ENCODE data around the gene MYLK4. TPM values are rescaled to one million over a fixed set of nuclear protein-coding genes. Genes with fewer than 3 reads are reported as not detected.

MYLK4 gene
- total RNA-seq, 1 experiment from 2014 or later, result 1.6 TPM

GRCh38 chr6:2746557-2747061 is 4.1 kb downstream of the MYLK4 start:
- no peaks in the 10 kb centered on the region for H3K9me3 ChIP-seq (ENCODE audit: insufficient read depth, low read depth)
- H3K36me3 ChIP-seq (ENCODE audit: low read depth), result no peaks in the 10 kb centered on the region
- H3F3A ChIP-seq (ENCODE audit: insufficient read depth, low read depth), result no peaks in the 10 kb centered on the region
- no peak for DNase-seq
- H3K4me1 ChIP-seq (replicated peaks; ENCODE audit: insufficient read depth), result no peaks in the 10 kb centered on the region
- no peak overlapping the region for H3K4me3 ChIP-seq
- H3K27me3 ChIP-seq (ENCODE audit: insufficient read depth, low read depth), result no peaks in the 10 kb centered on the region
- no peak overlapping the region for H3K27ac ChIP-seq
- H3K79me2 ChIP-seq (ENCODE audit: low read depth), result no peaks in the 10 kb centered on the region
- CTCF ChIA-PET, result interaction anchor here (0.6 to 0.7 kb wide), 3 partner anchors 107 to 637 kb away, joined by 3 to 5 read pairs (median 3); no protein-coding TSS in a partner anchor
- no peak overlapping the region for H3K4me2 ChIP-seq
- no peaks in the 10 kb centered on the region for H3K9me2 ChIP-seq (ENCODE audit: insufficient read depth)
- no peaks in the 10 kb centered on the region for H4K20me1 ChIP-seq (ENCODE audit: insufficient read depth)
- H2AFZ ChIP-seq, result no peak overlapping the region
- BruUV-seq (replicated peaks), result no TSS peak
- POLR2A ChIA-PET (ENCODE audit: unreplicated experiment), result no interaction called here
- TF ChIP-seq, protein P1, sequence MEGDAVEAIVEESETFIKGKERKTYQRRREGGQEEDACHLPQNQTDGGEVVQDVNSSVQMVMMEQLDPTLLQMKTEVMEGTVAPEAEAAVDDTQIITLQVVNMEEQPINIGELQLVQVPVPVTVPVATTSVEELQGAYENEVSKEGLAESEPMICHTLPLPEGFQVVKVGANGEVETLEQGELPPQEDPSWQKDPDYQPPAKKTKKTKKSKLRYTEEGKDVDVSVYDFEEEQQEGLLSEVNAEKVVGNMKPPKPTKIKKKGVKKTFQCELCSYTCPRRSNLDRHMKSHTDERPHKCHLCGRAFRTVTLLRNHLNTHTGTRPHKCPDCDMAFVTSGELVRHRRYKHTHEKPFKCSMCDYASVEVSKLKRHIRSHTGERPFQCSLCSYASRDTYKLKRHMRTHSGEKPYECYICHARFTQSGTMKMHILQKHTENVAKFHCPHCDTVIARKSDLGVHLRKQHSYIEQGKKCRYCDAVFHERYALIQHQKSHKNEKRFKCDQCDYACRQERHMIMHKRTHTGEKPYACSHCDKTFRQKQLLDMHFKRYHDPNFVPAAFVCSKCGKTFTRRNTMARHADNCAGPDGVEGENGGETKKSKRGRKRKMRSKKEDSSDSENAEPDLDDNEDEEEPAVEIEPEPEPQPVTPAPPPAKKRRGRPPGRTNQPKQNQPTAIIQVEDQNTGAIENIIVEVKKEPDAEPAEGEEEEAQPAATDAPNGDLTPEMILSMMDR (conservative IDR thresholded peaks at IDR 0.05), result no peak
- no peak for TF ChIP-seq EZH2 (IDR thresholded peaks at IDR 0.05; ENCODE audit: low read depth)
- intact Hi-C loops (cut with micrococcal nuclease; ENCODE audit: unreplicated experiment), result no loop called here

DNA sequence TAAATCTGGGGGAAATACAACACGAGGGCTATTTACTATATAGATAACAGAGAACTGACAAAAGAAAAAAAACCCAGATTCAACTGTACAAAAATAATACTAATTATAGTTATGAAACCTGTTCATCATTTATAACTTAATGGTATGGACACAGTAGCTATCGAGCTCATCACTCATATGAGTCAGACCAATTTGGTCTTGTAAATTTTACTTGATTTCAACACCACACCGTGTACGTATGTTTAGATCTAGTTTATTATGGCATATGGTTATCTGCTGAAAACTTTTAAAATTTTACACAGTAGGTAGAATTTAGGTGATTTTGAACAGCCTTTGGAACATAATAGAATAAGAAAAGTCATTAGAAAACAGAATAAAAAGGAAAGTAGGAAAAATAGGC is 5.5 kb downstream of the MYLK4 start:
- intact Hi-C loops (cut with micrococcal nuclease; ENCODE audit: unreplicated experiment), result no loop called here
- H3K9me2 ChIP-seq (ENCODE audit: insufficient read depth), result no peaks in the 10 kb centered on the region
- no peak overlapping the region for H3K4me2 ChIP-seq
- ChIA-PET POLR2A (ENCODE audit: unreplicated experiment) (no interaction called here), CTCF (interaction anchor here (0.7 kb wide), 1 partner anchor 130 kb away, joined by 7 read pairs; no protein-coding TSS in a partner anchor)
- no peak for DNase-seq
- no TSS peak for BruUV-seq (replicated peaks)
- no peak overlapping the region for H2AFZ ChIP-seq
- H3K27ac ChIP-seq, result no peak overlapping the region
- no peaks in the 10 kb centered on the region for H3K27me3 ChIP-seq (ENCODE audit: insufficient read depth, low read depth)
- no peaks in the 10 kb centered on the region for H3K9me3 ChIP-seq (ENCODE audit: insufficient read depth, low read depth)
- H3K36me3 ChIP-seq (ENCODE audit: low read depth), result no peaks in the 10 kb centered on the region
- no peak for TF ChIP-seq EZH2 (IDR thresholded peaks at IDR 0.05; ENCODE audit: low read depth)
- TF ChIP-seq, protein P1 (conservative IDR thresholded peaks at IDR 0.05), result no peak
- no peak overlapping the region for H3K4me3 ChIP-seq
- no peaks in the 10 kb centered on the region for H3K4me1 ChIP-seq (replicated peaks; ENCODE audit: insufficient read depth)
- H4K20me1 ChIP-seq (ENCODE audit: insufficient read depth), result no peaks in the 10 kb centered on the region
- H3F3A ChIP-seq (ENCODE audit: insufficient read depth, low read depth), result no peaks in the 10 kb centered on the region
- H3K79me2 ChIP-seq (ENCODE audit: low read depth), result no peaks in the 10 kb centered on the region

- no peaks in the 10 kb centered on the region for H3K36me3 ChIP-seq (ENCODE audit: low read depth)
- H4K20me1 ChIP-seq (ENCODE audit: insufficient read depth), result no peaks in the 10 kb centered on the region
- no peak overlapping the region for H3K27ac ChIP-seq
- no peak for DNase-seq
- intact Hi-C loops (cut with micrococcal nuclease; ENCODE audit: unreplicated experiment), result no loop called here
- no peaks in the 10 kb centered on the region for H3K9me2 ChIP-seq (ENCODE audit: insufficient read depth)
- H3K9me3 ChIP-seq (ENCODE audit: insufficient read depth, low read depth), result no peaks in the 10 kb centered on the region
- CTCF ChIA-PET, result no interaction called here
- H2AFZ ChIP-seq, result no peak overlapping the region
- H3K27me3 ChIP-seq (ENCODE audit: insufficient read depth, low read depth), result no peaks in the 10 kb centered on the region
- H3K4me3 ChIP-seq, result no peak overlapping the region
- no peak overlapping the region for H3K4me2 ChIP-seq
- H3K4me1 ChIP-seq (replicated peaks; ENCODE audit: insufficient read depth), result no peaks in the 10 kb centered on the region
- no peaks in the 10 kb centered on the region for H3K79me2 ChIP-seq (ENCODE audit: low read depth)
- TF ChIP-seq, protein P1 (conservative IDR thresholded peaks at IDR 0.05), result no peak
- no peak for TF ChIP-seq EZH2 (IDR thresholded peaks at IDR 0.05; ENCODE audit: low read depth)
- H3F3A ChIP-seq (ENCODE audit: insufficient read depth, low read depth), result no peaks in the 10 kb centered on the region
- POLR2A ChIA-PET (ENCODE audit: unreplicated experiment), result interaction anchor here (0.6 kb wide), 1 partner anchor 190 kb away, joined by 4 read pairs; no protein-coding TSS in a partner anchor
- BruUV-seq (replicated peaks), result no TSS peak
These were observed 5.9 kb downstream of the MYLK4 start for GRCh38 chr6:2744778-2745177.
